Suprapubic skin (tissue), 4 donors: ENCODE data around the gene TBCB. TPM values are rescaled to one million over a fixed set of nuclear protein-coding genes. Genes with fewer than 3 reads are reported as not detected.

Source experiments
- DNase-seq, 2 donors: peaks; one replicate each; pipeline ENCODE4 v3.0.0-alpha.2; 2019; ENCODE audit warnings: low spot score in 2 of 2
- H3K27ac ChIP-seq: fragments of 200-600 bp; sonication (generic); one replicate; pipeline ENCODE4 v1.5.1; 2019
- H3K27me3 ChIP-seq: fragments of 200-600 bp; sonication (generic); one replicate; pipeline ENCODE4 v1.5.1; 2019
- H3K36me3 ChIP-seq: fragments of 200-600 bp; sonication (generic); one replicate; pipeline ENCODE4 v1.5.1; 2019
- H3K4me1 ChIP-seq: fragments of 200-600 bp; sonication (generic); one replicate; pipeline ENCODE4 v1.5.1; 2019
- H3K4me3 ChIP-seq: fragments of 200-600 bp; sonication (generic); one replicate; pipeline ENCODE4 v1.5.1; 2019; ENCODE audit warnings: mild to moderate bottlenecking
- H3K9me3 ChIP-seq: fragments of 200-600 bp; sonication (generic); one replicate; pipeline ENCODE4 v1.5.1; 2019
- EP300 ChIP-seq: sonication (generic); formaldehyde crosslinking; IDR thresholded peaks from one replicate; pipeline ENCODE4 v1.6.1; 2017; ENCODE audit warnings: antibody characterized with exemption
- POLR2A ChIP-seq, 2 donors: fragments of 450-650 bp; IDR thresholded peaks; one replicate each; pipeline ENCODE4 v1.6.1; 2017; ENCODE audit warnings: antibody characterized with exemption in 2 of 2, mild to moderate bottlenecking in 2 of 2, moderate library complexity in 2 of 2
- POLR2AphosphoS5 ChIP-seq, 3 donors: sonication (generic); formaldehyde crosslinking; IDR thresholded peaks; one replicate each; pipeline ENCODE4 v1.6.1; 2017; ENCODE audit warnings: antibody characterized with exemption in 3 of 3
- WGBS: methylation state at CpG from one replicate; pipeline ENCODE4 v1.1.5; 2018; 5-methylcytosine and 5-hydroxymethylcytosine counted together
- total RNA-seq, 4 donors: library from RNA; depleted of rRNA; stranded (reverse); fragments of >200 nt; gene quantifications; one replicate each; pipeline ENCODE4 v1.1.0, GENCODE V29; 2016
- TF ChIP-seq, protein P1 (sequence below), 2 donors: fragments of 200-600 bp in 1 of 2; fragments of 450-650 bp in 1 of 2; sonication (generic) in 1 of 2; IDR thresholded peaks; one replicate each; pipeline ENCODE4 v1.5.1; 2016 to 2019; ENCODE audit warnings: antibody characterized with exemption in 2 of 2, mild to moderate bottlenecking in 1 of 2, moderate library complexity in 1 of 2

TBCB gene
- total RNA-seq, 4 donors from 2014 or later = 63.2 to 117 (median 90.5) TPM

DNA sequence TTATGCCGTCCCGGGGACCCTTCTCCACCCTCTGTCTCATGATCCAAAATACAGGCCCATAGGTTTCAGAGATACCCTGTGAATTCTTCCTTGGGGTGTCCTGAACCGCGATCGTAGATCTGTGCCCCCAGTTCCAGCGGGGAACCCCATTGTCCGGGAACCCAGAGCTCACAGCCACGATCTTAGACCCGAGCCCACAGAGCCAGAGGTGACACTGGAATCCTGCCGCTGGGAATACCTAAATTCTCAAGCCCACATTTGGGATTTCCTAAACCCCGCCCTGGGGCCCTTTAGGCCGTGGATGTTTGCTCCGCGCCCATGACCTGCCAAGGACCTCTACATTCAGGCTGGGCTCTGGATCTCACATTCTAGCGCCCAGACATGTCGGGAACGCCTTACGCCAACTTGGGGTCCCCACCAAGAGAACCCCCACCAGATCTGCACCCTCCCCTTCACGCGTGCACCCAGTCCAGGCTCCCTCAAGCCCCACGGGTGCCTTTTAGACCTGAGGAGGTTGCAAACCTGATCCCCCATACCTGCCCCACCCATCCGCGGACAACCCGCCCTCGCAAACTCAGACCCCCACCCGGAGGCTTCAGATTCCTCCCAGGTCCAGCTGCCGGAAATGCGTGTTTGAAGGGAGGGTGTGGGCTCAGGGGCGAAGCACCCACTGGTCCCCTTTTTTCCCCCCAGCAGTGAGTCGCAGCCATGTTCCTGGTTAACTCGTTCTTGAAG is 25.2 kb downstream of the TBCB start:
- peak overlapping the region; percentile 97 for H3K27ac ChIP-seq
- DNase-seq = peak; percentile 81 to 85
- peaks cover 34% of the 10 kb centered on the region for H3K4me1 ChIP-seq
- no peaks in the 10 kb centered on the region for H3K27me3 ChIP-seq
- peaks cover 35% of the 10 kb centered on the region for H3K36me3 ChIP-seq
- H3K4me3 ChIP-seq = peak overlapping the region; percentile 86
- 3% methylated on average over 5 of the region's 31 CpGs for WGBS
- no peak for TF ChIP-seq POLR2AphosphoS5 (IDR thresholded peaks at IDR 0.05)
- TF ChIP-seq EP300 = no peak
- no peak for TF ChIP-seq POLR2A (IDR thresholded peaks at IDR 0.05)
- TF ChIP-seq, protein P1, sequence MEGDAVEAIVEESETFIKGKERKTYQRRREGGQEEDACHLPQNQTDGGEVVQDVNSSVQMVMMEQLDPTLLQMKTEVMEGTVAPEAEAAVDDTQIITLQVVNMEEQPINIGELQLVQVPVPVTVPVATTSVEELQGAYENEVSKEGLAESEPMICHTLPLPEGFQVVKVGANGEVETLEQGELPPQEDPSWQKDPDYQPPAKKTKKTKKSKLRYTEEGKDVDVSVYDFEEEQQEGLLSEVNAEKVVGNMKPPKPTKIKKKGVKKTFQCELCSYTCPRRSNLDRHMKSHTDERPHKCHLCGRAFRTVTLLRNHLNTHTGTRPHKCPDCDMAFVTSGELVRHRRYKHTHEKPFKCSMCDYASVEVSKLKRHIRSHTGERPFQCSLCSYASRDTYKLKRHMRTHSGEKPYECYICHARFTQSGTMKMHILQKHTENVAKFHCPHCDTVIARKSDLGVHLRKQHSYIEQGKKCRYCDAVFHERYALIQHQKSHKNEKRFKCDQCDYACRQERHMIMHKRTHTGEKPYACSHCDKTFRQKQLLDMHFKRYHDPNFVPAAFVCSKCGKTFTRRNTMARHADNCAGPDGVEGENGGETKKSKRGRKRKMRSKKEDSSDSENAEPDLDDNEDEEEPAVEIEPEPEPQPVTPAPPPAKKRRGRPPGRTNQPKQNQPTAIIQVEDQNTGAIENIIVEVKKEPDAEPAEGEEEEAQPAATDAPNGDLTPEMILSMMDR (IDR thresholded peaks at IDR 0.05) = no peak
- H3K9me3 ChIP-seq = no peaks in the 10 kb centered on the region

DNA sequence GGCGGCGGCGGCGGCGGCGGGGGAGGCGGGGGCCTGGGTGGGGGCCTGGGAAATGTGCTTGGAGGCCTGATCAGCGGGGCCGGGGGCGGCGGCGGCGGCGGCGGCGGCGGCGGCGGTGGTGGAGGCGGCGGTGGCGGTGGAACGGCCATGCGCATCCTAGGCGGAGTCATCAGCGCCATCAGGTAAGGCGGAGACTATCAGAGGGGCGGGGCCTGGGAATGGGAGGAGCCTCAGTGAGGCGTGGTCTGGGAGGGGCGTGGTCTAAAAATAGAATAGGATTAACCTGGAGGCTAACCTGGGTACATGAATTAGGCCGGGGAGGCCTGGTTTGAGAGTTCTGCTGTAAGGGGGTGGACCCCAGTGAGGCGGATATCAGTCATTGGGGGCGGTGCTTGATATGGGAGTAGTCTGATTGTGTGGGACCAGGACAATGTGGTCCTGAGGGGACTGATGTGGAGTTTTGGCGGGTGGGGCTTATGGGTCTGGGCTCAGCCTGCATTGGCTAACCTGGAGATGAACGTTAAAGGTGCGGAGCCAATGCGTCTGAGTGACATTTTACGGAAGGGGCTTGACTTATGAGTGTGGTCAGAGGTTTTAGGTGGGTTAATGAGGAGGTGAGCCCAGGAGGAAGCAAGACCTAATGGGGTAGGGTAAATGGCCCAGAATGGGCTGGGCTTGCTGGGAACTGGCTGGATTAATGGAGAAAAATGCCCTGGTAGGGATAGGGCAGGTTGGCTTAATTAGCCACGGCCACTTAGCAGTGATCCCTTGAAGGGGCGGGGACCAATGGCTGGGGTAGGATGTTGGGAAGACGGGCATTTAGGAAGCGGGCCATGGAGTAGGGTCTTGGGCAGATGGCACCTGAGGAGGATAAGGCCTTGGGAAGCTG is 26.0 kb downstream of the TBCB start:
- Histone ChIP-seq H3K4me1 (peaks cover 29% of the 10 kb centered on the region), H3K4me3 (peak overlapping the region; percentile 86), H3K36me3 (peaks cover 43% of the 10 kb centered on the region), H3K27me3 (no peaks in the 10 kb centered on the region), H3K27ac (peak overlapping the region; percentile 97), H3K9me3 (no peaks in the 10 kb centered on the region)
- peak; percentile 94 for DNase-seq
- no peak for TF ChIP-seq EP300
- no peak for TF ChIP-seq POLR2A (IDR thresholded peaks at IDR 0.05)
- TF ChIP-seq, protein P1 (IDR thresholded peaks at IDR 0.05) = no peak
- no peak for TF ChIP-seq POLR2AphosphoS5 (IDR thresholded peaks at IDR 0.05)
- WGBS = 26% methylated on average over 29 of the region's 42 CpGs

DNA sequence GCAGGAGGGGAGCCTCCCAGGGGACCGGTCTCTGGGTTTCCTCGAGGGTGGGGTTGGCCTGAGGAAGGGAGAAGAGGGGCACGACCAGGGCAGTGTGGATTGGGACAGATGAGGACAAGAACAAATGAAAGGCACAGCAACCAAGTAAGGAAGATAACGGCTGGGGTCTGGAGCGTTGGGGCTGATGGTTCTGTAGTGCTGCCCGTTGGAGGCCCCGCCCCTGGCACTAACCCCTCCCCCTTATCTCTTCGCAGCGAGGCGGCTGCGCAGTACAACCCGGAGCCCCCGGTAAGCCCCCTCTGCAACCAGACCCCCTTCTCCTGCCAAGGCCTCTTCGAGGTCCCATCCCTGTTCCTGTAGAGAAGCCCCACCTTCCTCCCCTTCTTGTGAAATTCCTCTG is 26.8 kb downstream of the TBCB start:
- TF ChIP-seq, protein P1 (IDR thresholded peaks at IDR 0.05) = no peak
- TF ChIP-seq POLR2AphosphoS5 (IDR thresholded peaks at IDR 0.05) = no peak
- H3K9me3 ChIP-seq = no peaks in the 10 kb centered on the region
- peaks cover 21% of the 10 kb centered on the region for H3K4me1 ChIP-seq
- no peaks in the 10 kb centered on the region for H3K27me3 ChIP-seq
- DNase-seq = no peak
- WGBS = 88% methylated on average over 12 of the region's 14 CpGs
- no peak overlapping the region for H3K4me3 ChIP-seq
- peaks cover 51% of the 10 kb centered on the region for H3K36me3 ChIP-seq
- no peak overlapping the region for H3K27ac ChIP-seq

DNA sequence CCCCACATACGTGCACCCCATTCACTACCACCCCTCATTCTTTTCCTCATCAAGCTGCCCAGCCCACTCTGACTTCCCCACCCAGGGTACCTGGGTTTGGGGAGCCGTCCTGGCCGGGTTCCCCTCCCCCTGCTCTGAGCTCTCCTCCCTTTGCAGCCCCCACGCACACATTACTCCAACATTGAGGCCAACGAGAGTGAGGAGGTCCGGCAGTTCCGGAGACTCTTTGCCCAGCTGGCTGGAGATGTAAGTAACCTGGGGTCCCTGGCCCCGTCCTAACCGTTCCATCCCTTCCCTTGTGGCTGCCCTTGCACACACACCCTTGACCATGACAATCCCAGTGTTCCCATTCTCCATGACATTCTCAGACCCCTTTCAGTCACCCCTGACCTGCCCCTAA is 27.2 kb downstream of the TBCB start:
- Histone ChIP-seq H3K4me3 (no peak overlapping the region), H3K27me3 (no peaks in the 10 kb centered on the region), H3K9me3 (no peaks in the 10 kb centered on the region), H3K27ac (no peak overlapping the region), H3K36me3 (peaks cover 56% of the 10 kb centered on the region), H3K4me1 (peaks cover 17% of the 10 kb centered on the region)
- no peak for DNase-seq
- TF ChIP-seq POLR2A (IDR thresholded peaks at IDR 0.05) = no peak
- TF ChIP-seq EP300 = no peak
- TF ChIP-seq, protein P1 (IDR thresholded peaks at IDR 0.05) = no peak
- no peak for TF ChIP-seq POLR2AphosphoS5 (IDR thresholded peaks at IDR 0.05)
- 94% methylated on average over 9 of the region's 9 CpGs for WGBS

DNA sequence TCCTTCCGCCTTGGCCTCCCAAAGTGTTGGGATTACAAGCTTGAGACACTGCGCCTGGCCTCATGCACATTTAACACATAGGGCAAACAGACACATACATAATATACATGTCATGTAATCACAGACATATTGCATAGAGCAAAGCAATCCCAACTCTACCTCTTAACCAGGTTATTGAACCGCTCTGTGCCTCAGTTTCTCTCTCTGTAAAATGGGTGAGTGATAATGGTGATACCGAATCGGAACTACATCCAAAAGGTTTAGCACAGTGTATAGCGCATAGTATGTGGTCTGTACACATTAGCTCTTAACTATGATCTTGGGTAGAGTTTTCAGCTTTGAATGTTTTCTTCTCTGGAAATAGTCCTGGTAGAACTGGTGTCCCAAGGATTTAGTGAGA is 29.4 kb downstream of the TBCB start:
- peaks cover 75% of the 10 kb centered on the region for H3K36me3 ChIP-seq
- DNase-seq = no peak
- WGBS = 94% methylated on average over 6 of the region's 6 CpGs

More for the DNA sequence above, 29.4 kb downstream of the TBCB start:
- Histone ChIP-seq H3K9me3 (no peaks in the 10 kb centered on the region), H3K4me3 (no peak overlapping the region), H3K27ac (no peak overlapping the region), H3K4me1 (peaks cover 11% of the 10 kb centered on the region), H3K27me3 (no peaks in the 10 kb centered on the region)
- TF ChIP-seq, protein P1 (IDR thresholded peaks at IDR 0.05) = no peak
- TF ChIP-seq POLR2A (IDR thresholded peaks at IDR 0.05) (no peak), EP300 (no peak), POLR2AphosphoS5 (IDR thresholded peaks at IDR 0.05) (no peak)
